ENCODE data around the gene PPP2R5C.
"Not testable (repeated sequence)": the region's sequence is repeated elsewhere in the genome, so short reads cannot be mapped to it uniquely, and the experiment has no call there.

- not testable (repeated sequence) for TF ChIP-seq CTCF (conservative IDR thresholded peaks at IDR 0.05 in 1 of 2, IDR thresholded peaks at IDR 0.05 in 1 of 2; ENCODE audit: extremely low read depth in 1 of 2, insufficient read depth in 1 of 2, low read depth in 1 of 2, low read length in 2 of 2); EZH2 (IDR thresholded peaks at IDR 0.05; ENCODE audit: borderline replicate concordance, low read length)
These were observed 11.8 kb upstream of the PPP2R5C start for GRCh38 chr14:101749756-101750155.
